Ectodermal cell (in vitro differentiated cells): ENCODE results near the gene SELL.
"Not testable (repeated sequence)": the region's sequence is repeated elsewhere in the genome, so short reads cannot be mapped to it uniquely, and the experiment has no call there.

Experiments
- H3K27ac ChIP-seq: 2 replicates; pipeline ENCODE4 v1.7.0; 2013; ENCODE audit warnings: mild to moderate bottlenecking, low read depth, low read length; ENCODE audit not compliant: insufficient read depth, poor library complexity, severe bottlenecking
- H3K27me3 ChIP-seq: 2 replicates; pipeline ENCODE4 v1.7.0; 2013; ENCODE audit warnings: mild to moderate bottlenecking, low read length; ENCODE audit not compliant: insufficient read depth, control insufficient read depth, poor library complexity, severe bottlenecking
- H3K36me3 ChIP-seq: one replicate; pipeline ENCODE4 v1.7.0; 2013; ENCODE audit warnings: low read length; ENCODE audit not compliant: control insufficient read depth, insufficient read depth
- H3K4me1 ChIP-seq: one replicate; pipeline ENCODE4 v1.7.0; 2013; ENCODE audit warnings: low read length; ENCODE audit not compliant: control insufficient read depth, insufficient read depth
- H3K4me3 ChIP-seq: 2 replicates; pipeline ENCODE4 v1.7.0; 2013; ENCODE audit warnings: low read depth, low read length, control low read depth; ENCODE audit not compliant: insufficient read depth
- H3K9me3 ChIP-seq: 2 replicates; pipeline ENCODE4 v1.7.0; 2013; ENCODE audit warnings: mild to moderate bottlenecking, low read length, moderate library complexity; ENCODE audit not compliant: control insufficient read depth
- WGBS, 2 experiments: methylation state at CpG; one replicate each; pipeline ENCODE4 v1.1.7; 2013; ENCODE audit warnings: missing lambda C conversion rate in 2 of 2; 5-methylcytosine and 5-hydroxymethylcytosine counted together

The SELL gene

DNA sequence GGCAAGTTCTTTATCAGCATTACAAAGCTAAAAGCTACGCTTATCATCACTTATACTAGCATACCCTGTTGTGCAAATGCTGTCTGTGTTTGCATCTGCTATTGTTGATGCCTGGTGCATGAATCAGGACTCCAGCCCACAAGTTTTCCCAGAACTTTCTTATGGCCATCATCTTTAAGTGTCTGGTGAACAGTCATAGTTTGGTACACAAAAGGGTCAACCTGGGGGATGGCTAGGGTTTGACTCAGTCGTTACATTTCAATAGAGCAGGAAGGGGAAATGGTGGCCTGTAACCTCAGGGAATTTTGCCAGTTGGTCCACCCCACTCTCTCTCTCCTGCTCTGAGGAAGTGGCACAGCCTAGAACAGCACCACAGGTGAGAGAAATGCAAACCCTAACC lies 35.4 kb downstream of the SELL start:
- 58 to 67% methylated on average over 2 of the region's 2 CpGs for WGBS, 2 experiments
- no peaks in the 10 kb centered on the region for H3K9me3 ChIP-seq
- peaks cover 16% of the 10 kb centered on the region for H3K27me3 ChIP-seq
- H3K4me1 ChIP-seq, result no peaks in the 10 kb centered on the region
- no peak overlapping the region for H3K4me3 ChIP-seq
- H3K27ac ChIP-seq, result no peak overlapping the region
- H3K36me3 ChIP-seq, result no peaks in the 10 kb centered on the region

DNA sequence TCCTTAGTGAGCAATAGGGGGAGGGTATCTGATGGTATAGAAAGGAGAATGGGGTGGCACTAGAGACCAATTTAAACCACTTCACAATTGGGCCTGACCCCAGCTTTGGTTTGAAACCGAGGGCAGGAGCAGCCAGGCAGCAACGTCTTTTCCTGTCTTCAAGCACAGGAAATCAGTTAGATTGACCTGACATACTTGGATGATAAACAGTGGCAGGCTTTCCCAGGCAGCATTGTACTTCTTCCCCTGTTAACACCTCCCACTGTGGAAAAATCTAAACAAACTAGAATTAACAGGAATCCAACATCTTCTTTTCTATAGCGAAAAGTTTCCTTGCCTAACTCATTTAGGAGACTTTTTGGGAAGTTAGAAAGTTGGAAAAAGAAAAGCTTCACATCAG lies 40.6 kb downstream of the SELL start:
- no peak overlapping the region for H3K27ac ChIP-seq
- WGBS, 2 experiments, result 79 to 82% methylated on average over 2 to 3 of the region's 3 CpGs
- no peak overlapping the region for H3K4me3 ChIP-seq
- H3K4me1 ChIP-seq, result no peaks in the 10 kb centered on the region
- H3K9me3 ChIP-seq, result no peaks in the 10 kb centered on the region
- H3K36me3 ChIP-seq, result no peaks in the 10 kb centered on the region
- H3K27me3 ChIP-seq, result no peaks in the 10 kb centered on the region

GRCh38 chr1:169670244-169670643 lies 41.2 kb downstream of the SELL start:
- H3K27ac ChIP-seq, result not testable (repeated sequence)

GRCh38 chr1:169667699-169668596 lies 43.5 kb downstream of the SELL start:
- H3K36me3 ChIP-seq, H3K27ac ChIP-seq, H3K27me3 ChIP-seq, H3K4me1 ChIP-seq, H3K9me3 ChIP-seq, H3K4me3 ChIP-seq: not testable (repeated sequence)
- WGBS, 2 experiments, result 89 to 91% methylated on average over 25 to 26 of the region's 28 CpGs

More at GRCh38 chr1:169670244-169670643, 41.2 kb downstream of the SELL start:
- H3K4me1 ChIP-seq, H3K36me3 ChIP-seq, H3K9me3 ChIP-seq, H3K4me3 ChIP-seq, H3K27me3 ChIP-seq: not testable (repeated sequence)
- WGBS, 2 experiments, result 88 to 94% methylated on average over 3 of the region's 3 CpGs

- not testable (repeated sequence) for H3K36me3 ChIP-seq, H3K9me3 ChIP-seq, H3K27ac ChIP-seq, H3K27me3 ChIP-seq, H3K4me3 ChIP-seq, H3K4me1 ChIP-seq
- 93 to 96% methylated on average over 1 of the region's 2 CpGs for WGBS, 2 experiments
These were observed 44.2 kb downstream of the SELL start for GRCh38 chr1:169667227-169667639.

GRCh38 chr1:169662680-169663079 lies 48.7 kb downstream of the SELL start:
- H3K36me3 ChIP-seq, H3K27ac ChIP-seq, H3K4me1 ChIP-seq, H3K27me3 ChIP-seq, H3K9me3 ChIP-seq, H3K4me3 ChIP-seq: not testable (repeated sequence)
- WGBS, 2 experiments, result 75 to 81% methylated on average over 7 of the region's 8 CpGs

DNA sequence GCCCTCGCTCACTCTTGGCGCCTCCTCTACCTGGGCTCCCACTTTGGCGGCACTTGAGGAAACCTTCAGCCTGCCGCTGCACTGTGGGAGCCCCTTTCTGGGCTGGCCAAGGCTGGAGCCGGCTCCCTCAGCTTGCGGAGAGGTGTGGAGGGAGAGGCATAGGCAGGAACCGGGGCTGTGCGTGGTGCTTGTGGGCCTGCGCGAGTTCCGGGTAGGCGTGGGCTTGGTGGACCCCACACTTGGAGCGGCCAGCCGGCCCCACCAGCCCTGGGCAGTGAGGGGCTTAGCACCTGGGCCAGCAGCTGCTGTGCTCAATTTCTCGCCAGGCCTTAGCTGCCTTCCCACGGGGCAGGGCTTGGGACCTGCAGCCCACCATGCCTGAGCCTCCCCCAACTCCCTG lies 50.4 kb downstream of the SELL start:
- not testable (repeated sequence) for H3K36me3 ChIP-seq, H3K4me1 ChIP-seq, H3K27me3 ChIP-seq, H3K27ac ChIP-seq, H3K9me3 ChIP-seq, H3K4me3 ChIP-seq
- 87 to 89% methylated on average over 14 to 15 of the region's 16 CpGs for WGBS, 2 experiments

DNA sequence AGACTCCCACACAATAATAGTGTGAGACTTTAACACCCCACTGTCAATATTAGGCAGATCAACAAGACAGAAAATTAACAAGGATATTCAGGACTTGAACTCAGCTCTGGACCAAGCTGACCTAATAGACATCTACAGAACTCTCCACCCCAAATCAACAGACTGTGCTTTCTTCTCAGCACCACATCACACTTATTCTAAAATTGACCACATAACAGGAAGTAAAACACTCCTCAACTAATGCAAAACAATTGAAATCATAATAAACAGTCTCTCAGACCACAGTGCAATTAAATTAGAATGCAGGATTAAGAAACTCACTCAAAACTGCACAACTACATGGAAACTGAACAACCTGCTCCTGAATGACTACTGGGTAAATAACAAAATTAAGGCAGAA lies 52.6 kb downstream of the SELL start:
- not testable (repeated sequence) for H3K4me3 ChIP-seq, H3K9me3 ChIP-seq, H3K27me3 ChIP-seq, H3K36me3 ChIP-seq, H3K27ac ChIP-seq, H3K4me1 ChIP-seq

DNA sequence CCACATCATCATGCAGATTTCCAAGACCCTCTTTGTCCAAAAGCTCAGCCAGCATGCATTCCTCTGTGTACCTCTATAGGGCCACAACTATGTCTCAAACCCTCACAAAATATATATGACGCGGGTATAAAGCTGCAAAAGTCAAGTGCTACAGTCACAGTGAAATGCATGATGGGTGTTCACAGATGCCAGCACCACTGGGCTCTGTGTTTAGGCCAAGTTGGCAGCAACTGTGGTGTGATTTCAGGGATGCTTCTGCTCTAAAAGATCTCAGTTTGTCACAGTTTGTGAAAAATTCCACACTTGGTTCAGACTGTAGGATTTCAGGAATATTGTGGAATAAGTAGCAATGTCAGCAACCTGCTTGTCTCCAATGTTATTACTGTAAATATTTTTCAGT lies 57.5 kb downstream of the SELL start:
- Histone ChIP-seq H3K27ac (no peak overlapping the region), H3K9me3 (no peaks in the 10 kb centered on the region), H3K36me3 (no peaks in the 10 kb centered on the region), H3K4me3 (no peak overlapping the region), H3K4me1 (no peaks in the 10 kb centered on the region), H3K27me3 (no peaks in the 10 kb centered on the region)
- WGBS, 2 experiments, result 87 to 97% methylated on average over 2 of the region's 2 CpGs

- Histone ChIP-seq H3K36me3 (no peaks in the 10 kb centered on the region), H3K4me1 (no peaks in the 10 kb centered on the region), H3K27ac (no peak overlapping the region), H3K9me3 (no peaks in the 10 kb centered on the region), H3K4me3 (no peak overlapping the region), H3K27me3 (no peaks in the 10 kb centered on the region)
- WGBS, 2 experiments, result 88 to 96% methylated on average over 1 to 2 of the region's 2 CpGs
These were observed 60.4 kb downstream of the SELL start for GRCh38 chr1:169651035-169651434.

GRCh38 chr1:169650551-169650950 lies 60.9 kb downstream of the SELL start:
- H3K4me3 ChIP-seq, result no peak overlapping the region
- no peak overlapping the region for H3K27ac ChIP-seq
- 73 to 76% methylated on average over 4 of the region's 4 CpGs for WGBS, 2 experiments

More at GRCh38 chr1:169650551-169650950, 60.9 kb downstream of the SELL start:
- H3K36me3 ChIP-seq, result no peaks in the 10 kb centered on the region
- no peaks in the 10 kb centered on the region for H3K9me3 ChIP-seq
- no peaks in the 10 kb centered on the region for H3K4me1 ChIP-seq
- no peaks in the 10 kb centered on the region for H3K27me3 ChIP-seq
